Right renal cortex interstitium (tissue), 3 donors: ENCODE results near the gene AP2A2. TPM values are rescaled to one million over a fixed set of nuclear protein-coding genes. Genes with fewer than 3 reads are reported as not detected.

Experiments used
- DNase-seq, 3 donors: peaks; one replicate each; pipeline ENCODE4 v3.0.0-alpha.2; 2013; ENCODE audit warnings: low read depth in 3 of 3, low spot score in 2 of 3
- polyA plus RNA-seq, 3 donors: library from polyadenylated mRNA; unstranded; fragments of 120-200 nt; gene quantifications; one replicate each; pipeline ENCODE4 v1.2.1, GENCODE V29; 2013; ENCODE audit not compliant: insufficient read length in 3 of 3

AP2A2 gene
- polyA plus RNA-seq: 10 to 100 TPM; 96.8 to 99.9 (median 98.5) TPM

- peak in 2 of 3 donors; percentile 79 to 80 for DNase-seq
Observed at GRCh38 chr11:925496-926301, at the start of gene AP2A2. Gene AP2A2 (plus strand): TSS chr11:925870. CDS start chr11:926022, 152 bp downstream.

GRCh38 chr11:876545-876944 is 49.1 kb upstream of the AP2A2 start:
- DNase-seq: no peak

DNA sequence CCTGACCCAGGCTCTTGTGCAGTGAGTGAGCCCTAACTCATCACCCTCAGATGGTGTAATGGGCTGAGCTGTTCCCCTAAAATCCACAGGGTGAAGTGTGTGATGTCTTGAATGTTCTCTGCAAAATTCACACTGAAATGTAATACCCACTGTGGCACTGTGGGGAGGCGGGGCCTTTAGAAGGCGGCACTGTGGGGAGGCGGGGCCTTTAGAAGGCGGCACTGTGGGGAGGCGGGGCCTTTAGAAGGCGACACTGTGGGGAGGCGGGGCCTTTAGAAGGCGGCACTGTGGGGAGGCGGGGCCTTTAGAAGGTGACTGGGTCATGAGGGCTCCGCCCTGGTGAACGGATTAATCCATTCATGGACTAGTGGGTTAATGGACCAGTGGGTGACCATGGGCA is 48.1 kb upstream of the AP2A2 start:
- no peak for DNase-seq

- DNase-seq: no peak
Observed at GRCh38 chr11:880447-880846, 45.2 kb upstream of the AP2A2 start.

GRCh38 chr11:882596-882995 is 43.1 kb upstream of the AP2A2 start:
- no peak for DNase-seq

DNA sequence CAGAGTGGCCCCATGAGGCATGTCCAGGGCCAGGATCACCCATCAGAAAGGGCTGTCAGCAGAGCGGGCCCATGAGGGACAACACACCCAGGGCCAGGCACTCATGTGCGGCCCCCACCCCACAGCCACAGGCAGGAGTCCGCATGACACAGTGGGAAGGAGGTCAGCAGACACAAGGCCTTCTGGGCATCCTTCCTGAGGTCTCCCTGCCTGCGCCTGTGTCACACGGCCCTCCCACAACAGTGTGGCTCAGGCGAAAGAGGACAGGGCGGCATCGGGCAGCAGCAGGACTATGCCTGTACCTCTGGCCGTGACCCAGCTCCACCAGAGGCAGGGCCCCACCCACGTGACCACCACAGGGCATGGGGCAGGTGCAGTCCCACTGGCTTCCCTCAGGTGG is 42.1 kb upstream of the AP2A2 start:
- DNase-seq: no peak

GRCh38 chr11:884578-885070 is 41.0 kb upstream of the AP2A2 start:
- no peak for DNase-seq

DNA sequence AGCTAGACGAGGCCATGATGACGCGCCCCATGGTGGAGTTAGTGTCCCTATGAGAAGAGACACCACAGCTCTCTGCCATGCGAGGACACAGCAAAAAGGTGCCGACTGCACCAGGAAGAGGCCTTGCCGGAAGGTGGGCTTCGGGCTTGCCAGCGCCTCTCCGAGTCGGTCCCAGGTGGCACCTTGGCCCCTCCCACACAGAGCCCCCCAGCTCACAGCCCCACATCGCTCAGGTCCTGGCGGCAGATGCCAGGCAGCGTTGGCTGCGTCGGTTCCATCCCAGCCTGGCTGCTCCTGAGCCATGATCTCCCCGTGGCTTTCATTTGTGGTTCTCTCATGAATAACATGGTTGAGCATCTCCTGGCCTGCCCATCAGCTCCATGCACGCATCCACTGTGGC is 39.1 kb upstream of the AP2A2 start:
- no peak for DNase-seq

GRCh38 chr11:887589-887988 is 38.1 kb upstream of the AP2A2 start:
- DNase-seq: no peak

DNA sequence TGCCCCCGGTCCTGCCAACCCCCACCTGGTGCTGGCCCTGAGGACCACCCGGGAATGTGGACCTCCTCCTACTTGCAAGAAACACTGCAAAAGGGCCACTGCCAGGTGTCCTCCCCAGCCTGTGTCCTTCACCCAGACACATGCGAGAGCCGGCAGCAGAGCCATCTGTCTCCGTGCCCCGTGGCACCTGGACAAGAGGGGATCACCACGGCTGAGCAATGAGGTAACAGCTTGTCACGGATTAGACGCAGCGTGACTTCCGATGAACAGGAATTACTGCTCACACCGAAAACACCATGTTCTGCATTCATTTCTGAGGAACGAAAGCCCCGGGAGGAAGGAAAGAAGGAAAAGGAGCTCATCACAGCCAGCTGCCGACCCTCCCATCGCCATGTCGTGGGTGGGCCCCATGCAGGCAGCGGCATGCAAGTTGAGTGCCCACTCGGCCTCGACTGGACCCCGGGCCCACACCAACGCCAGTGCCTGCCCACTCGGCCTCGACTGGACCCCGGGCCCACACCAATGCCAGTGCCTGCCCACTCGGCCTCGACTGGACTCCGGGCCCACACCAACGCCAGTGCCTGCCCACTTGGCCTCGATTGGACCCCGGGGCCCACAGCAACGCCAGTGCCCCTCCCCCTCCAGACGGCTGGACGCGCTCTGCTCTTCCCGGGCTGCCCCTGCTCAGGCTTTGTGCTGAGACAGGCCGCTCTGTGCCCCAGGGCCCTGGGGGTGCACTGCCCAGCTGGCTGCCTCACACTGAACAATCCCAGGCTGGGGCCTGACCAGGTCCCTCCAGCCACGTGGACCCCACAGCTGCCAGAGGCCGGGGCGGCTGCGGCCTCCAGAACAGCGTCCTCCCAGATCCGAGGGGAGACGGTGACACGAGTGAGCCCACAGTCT is 37.1 kb upstream of the AP2A2 start:
- no peak for DNase-seq

DNA sequence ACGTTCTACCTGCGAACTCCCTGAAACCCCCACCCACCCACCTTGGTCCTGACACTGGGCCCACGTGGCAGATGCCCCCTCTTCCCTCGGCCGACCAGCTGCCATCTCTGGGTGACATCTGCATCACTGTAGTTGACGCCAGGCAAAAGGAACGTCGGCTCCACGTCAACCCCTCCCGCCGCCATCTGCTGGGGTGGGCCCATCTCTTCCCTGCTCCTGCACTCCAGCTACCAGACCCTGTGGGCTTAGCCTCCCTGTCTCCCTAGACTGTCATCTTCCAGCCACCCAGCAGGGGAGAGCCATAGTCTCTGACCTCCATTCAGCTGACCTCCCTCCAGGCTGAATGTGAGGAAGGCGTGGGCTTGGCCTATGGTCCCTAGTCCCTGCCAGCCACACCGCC is 36.4 kb upstream of the AP2A2 start:
- DNase-seq: no peak

GRCh38 chr11:889687-890475 is 35.8 kb upstream of the AP2A2 start:
- DNase-seq: no peak

DNA sequence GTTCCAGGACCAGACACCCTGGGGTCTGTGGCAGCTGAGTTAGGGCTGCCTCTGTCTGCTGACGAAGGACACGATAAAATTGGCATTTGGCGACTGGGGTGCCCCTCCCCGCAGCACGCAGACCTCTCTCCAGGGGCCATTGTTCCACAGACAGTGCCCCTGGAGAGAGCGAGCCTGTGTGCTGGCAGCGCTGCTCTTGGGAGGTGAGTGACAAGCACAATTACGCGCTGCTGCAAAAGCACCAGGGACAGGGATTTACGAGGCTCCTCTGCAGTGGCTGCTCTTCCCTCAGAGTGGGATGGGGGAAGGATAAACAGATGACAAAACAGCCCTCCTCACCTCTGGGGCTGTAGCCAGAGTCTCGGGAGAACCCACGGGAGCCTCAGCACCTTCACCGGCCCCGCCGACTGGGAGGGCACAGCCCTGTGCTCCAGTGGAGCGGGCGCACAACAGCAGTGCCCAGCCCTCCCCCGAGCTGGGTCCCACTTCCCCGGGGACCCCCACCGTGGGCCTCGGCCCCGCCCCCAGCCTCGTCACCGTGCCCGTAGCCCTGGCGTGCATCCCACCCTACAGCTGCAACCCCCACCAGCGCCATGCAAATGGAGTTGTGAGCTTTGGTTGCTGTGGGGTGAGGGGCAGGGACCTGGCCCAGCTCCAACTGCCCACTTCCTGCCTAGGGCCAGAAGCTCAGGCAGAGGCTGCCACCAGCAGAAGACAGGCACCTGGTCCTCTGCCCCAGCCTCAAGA is 34.7 kb upstream of the AP2A2 start:
- DNase-seq: no peak

GRCh38 chr11:893008-893654 is 32.5 kb upstream of the AP2A2 start:
- DNase-seq: no peak

- DNase-seq: no peak
Observed at GRCh38 chr11:894575-895201, 31.0 kb upstream of the AP2A2 start.

DNA sequence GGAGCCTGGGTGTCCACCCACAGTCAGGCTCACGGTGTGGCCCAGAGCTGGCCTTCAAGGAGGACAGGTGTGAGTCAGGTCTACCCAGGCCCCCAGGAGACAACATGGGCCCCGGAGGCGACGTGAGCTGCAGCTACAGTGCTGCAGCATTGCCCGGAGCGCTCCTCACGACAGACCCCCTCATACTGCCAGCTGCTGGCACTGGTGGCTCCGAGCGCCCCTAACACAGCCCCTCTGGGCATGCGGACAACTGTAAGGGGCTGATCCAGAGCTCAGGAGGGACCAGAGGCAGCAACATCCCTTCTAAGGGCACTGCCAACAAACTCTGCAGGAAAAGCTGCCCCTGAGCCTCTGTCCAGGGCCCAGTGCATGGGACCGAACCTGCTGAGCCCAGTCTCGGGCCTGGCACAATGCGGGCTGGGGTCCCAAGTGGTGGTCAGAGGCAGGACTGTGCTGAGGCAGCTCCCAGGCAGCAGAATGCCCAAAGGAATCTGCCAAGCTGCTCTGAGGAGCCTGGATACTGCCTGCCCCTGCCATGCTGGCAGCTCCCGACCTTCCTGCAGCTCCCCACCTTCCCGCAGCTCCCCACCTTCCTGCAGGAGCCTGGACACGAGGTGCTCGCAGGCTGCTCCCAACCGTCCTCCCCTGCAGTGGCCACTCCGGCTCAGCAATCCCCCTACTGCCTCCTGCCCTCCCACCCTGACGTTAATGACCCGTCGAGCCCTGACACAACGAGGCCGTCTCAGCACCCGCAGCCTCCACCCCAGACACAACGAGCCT is 30.1 kb upstream of the AP2A2 start:
- DNase-seq: no peak

DNA sequence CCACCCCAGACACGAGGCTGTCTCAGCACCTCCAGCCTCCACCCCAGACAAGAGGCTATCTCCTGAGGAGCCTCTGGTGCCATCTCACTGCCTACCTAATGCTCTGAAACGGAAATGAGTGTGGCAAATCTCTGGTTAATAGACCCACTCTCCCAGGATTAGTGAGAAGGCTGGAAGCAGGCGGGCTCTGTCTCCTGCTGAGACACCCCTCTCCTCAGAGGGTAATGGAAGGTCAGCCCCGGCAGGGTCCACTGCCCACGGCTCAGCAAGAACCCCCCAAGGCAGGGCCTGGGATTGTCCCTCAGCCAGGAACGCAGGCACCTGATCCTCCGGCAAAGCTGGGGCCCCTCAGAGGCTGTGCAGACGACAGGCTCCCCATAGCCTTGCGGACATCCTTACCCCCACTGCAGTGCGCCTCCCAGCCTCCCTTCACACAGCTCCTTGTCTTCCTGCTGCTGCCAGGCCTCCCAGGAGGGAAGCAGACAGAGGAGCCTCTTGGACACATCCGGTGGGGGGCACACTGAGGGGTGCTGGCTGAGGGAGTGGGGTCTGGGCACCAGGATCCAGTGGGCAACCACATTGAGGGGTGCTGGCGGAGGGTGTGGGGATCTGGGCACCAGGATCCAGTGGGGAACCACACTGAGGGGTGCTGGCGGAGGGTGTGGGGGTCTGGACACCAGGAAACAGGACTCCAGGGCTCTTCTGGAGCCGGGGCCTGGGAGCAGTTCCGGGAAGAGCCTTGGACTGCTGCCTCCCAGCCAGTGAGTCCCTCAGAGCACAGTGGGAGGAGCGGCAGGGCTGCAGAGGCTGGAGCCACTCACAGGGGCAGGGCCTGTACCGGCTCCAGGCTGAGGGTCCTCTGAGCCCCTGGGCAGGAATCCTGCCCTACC is 28.2 kb upstream of the AP2A2 start:
- DNase-seq: no peak
